ENCODE data around the gene NHLRC1. TPM values are rescaled to one million over a fixed set of nuclear protein-coding genes. Genes with fewer than 3 reads are reported as not detected.
A peak's percentile ranks its signal among the peaks of the same experiment; 100 is the strongest.

NHLRC1 gene
- total RNA-seq, 4 donors from 2014 or later = 1.7 to 4.9 (median 3.5) TPM

DNA sequence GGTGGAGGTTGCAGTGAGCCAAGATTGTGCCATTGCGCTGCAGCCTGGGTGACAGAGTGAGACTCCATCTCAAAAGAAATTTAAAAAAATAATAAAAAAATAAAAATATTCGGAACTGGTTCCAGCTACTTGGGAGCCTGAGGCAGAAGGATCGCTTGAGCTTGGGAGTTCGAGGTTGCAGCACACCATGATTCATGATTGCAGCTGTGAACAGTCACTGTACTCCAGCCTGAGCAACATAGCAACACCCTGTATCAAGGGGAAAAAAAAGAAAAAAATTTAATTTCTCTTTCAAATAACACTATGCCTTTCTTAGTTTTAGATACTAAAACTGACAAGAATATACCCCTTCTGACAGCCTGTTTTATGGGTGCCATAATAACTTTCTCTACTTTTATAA, 43.3 kb upstream of the NHLRC1 start:
- 94 to 97% methylated on average over 4 of the region's 4 CpGs for WGBS, 2 donors
- Histone ChIP-seq H3K4me1 (no peaks in the 10 kb centered on the region), H3K27ac (no peak overlapping the region), H3K9me3 (no peaks in the 10 kb centered on the region), H3K27me3 (no peaks in the 10 kb centered on the region), H3K4me3 (replicated peaks in 1 of 3) (no peak overlapping the region), H3K36me3 (peaks cover 36 to 38% of the 10 kb centered on the region in 2 donors)
- DNase-seq = no peak
- intact Hi-C loops (cut with DNase I) = no loop called here
- TF ChIP-seq CTCF (IDR thresholded peaks at IDR 0.05) (no peak), POLR2A (IDR thresholded peaks at IDR 0.05) (no peak)

DNA sequence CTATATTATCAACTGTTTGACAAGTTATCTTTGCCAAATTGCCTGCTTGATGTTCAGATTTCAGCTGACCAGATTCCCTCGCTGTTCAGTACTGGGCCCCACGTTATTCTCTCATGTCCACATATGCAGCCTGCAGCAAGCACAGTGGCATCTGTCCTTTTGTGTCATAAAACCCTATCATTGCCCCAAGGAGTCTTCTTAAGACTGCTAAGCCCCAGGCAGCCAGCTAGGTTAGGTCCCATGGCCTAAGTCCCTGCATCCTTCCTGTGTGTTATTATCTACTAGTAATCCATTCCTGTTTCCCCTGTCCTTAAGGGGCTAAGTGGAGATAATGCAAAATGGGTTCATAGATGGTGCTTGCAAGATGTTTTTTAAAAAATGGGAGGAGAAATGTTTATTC, 39.9 kb upstream of the NHLRC1 start:
- 95% methylated on average over 2 of the region's 2 CpGs for WGBS, 2 donors
- Histone ChIP-seq H3K4me1 (no peaks in the 10 kb centered on the region), H3K9me3 (no peaks in the 10 kb centered on the region), H3K4me3 (replicated peaks in 1 of 3) (no peak overlapping the region), H3K27me3 (no peaks in the 10 kb centered on the region), H3K27ac (no peak overlapping the region), H3K36me3 (peaks cover 25 to 36% of the 10 kb centered on the region in 2 donors)
- intact Hi-C loops (cut with DNase I) = no loop called here
- no peak for TF ChIP-seq POLR2A (IDR thresholded peaks at IDR 0.05)
- TF ChIP-seq CTCF (IDR thresholded peaks at IDR 0.05) = no peak
- no peak for DNase-seq

DNA sequence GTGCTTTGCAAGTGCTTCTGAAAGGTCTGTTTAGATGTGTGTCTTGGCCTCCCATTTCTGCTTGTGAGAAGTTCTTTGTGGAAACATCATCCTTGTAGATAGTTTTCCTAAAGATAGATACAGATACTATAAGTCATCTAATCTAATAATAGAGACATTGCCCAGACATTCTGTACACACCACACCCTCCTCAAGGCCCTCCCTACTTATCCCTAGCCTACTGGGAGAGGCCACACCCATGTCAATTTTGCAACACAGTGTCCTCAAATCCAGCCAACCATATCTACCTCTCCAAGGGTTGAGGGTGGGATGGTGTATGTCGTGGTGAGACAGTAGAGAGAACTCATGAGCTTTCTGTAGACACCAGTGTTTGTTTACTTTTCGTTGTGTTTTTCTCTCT, 39.0 kb upstream of the NHLRC1 start:
- TF ChIP-seq POLR2A (IDR thresholded peaks at IDR 0.05) (no peak), CTCF (IDR thresholded peaks at IDR 0.05) (no peak)
- H3K4me1 ChIP-seq = peaks cover 2 to 3% of the 10 kb centered on the region in 2 donors
- no peak for DNase-seq
- H3K27ac ChIP-seq = no peak overlapping the region
- peaks cover 24 to 28% of the 10 kb centered on the region in 2 donors for H3K36me3 ChIP-seq
- WGBS, 2 donors = 86 to 87% methylated on average over 2 of the region's 2 CpGs
- intact Hi-C loops (cut with DNase I) = no loop called here
- H3K4me3 ChIP-seq (replicated peaks in 1 of 3) = no peak overlapping the region
- H3K27me3 ChIP-seq = no peaks in the 10 kb centered on the region
- no peaks in the 10 kb centered on the region for H3K9me3 ChIP-seq

DNA sequence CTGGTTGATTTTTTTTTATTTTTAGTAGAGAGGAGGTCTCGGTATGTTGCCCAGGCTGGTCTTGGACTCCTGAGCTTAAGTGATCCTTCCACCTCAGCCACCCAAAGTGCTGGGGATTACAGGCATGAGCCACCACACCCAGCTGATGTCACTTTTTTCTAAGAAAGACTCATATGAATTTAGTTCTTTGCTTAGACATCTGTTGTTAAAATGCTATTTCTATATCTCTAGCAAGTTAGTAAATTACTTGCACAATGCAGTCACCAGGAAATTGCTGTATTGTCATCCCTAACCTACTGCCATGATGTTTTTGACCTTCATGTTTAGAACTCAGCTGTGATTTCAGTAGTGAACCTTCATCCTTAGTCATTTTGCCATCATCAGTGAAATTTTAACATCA, 38.4 kb upstream of the NHLRC1 start:
- Histone ChIP-seq H3K4me3 (replicated peaks in 1 of 3) (no peak overlapping the region), H3K9me3 (no peaks in the 10 kb centered on the region), H3K4me1 (peaks cover 6 to 8% of the 10 kb centered on the region in 2 donors), H3K27ac (no peak overlapping the region), H3K36me3 (peaks cover 24 to 25% of the 10 kb centered on the region in 2 donors), H3K27me3 (no peaks in the 10 kb centered on the region)
- DNase-seq = no peak
- TF ChIP-seq CTCF (IDR thresholded peaks at IDR 0.05) = no peak
- no peak for TF ChIP-seq POLR2A (IDR thresholded peaks at IDR 0.05)
- 81 to 96% methylated on average over 1 of the region's 1 CpG for WGBS, 2 donors
- intact Hi-C loops (cut with DNase I) = no loop called here

- Histone ChIP-seq H3K4me1 (peaks cover 6 to 19% of the 10 kb centered on the region in 2 donors), H3K36me3 (peaks cover 5 to 10% of the 10 kb centered on the region in 2 donors), H3K27me3 (no peaks in the 10 kb centered on the region), H3K4me3 (replicated peaks in 1 of 3) (peak overlapping the region; percentile 60 to 77 (median 76)), H3K9me3 (no peaks in the 10 kb centered on the region), H3K27ac (peak overlapping the region; percentile 76)
- DNase-seq = peak; percentile 91
- TF ChIP-seq POLR2A (IDR thresholded peaks at IDR 0.05) (peak in 1 of 2 donors; percentile 44), CTCF (IDR thresholded peaks at IDR 0.05) (peak in 4 of 6 experiments; percentile 19 to 35 (median 34))
- intact Hi-C loops (cut with DNase I) = no loop called here
- WGBS, 2 donors = 0 to 5% methylated on average over 24 to 26 of the region's 26 CpGs
These were observed 33.5 kb upstream of the NHLRC1 start for GRCh38 chr6:18155864-18156421.
